SK-N-SH treated with all-trans-retinoic acid at 6 μM for 48 hours (cell line): ENCODE measurements around the gene RGS4.

Source experiments
- ATAC-seq: fragments of 200-7000 bp; cut with Tn5 transposase; 3 replicates; pipeline ENCODE4 v1.9.1; 2020; ENCODE audit warnings: mild to moderate bottlenecking, moderate library complexity
- ARNTL ChIP-seq: fragments of 450-650 bp; formaldehyde crosslinking; IDR thresholded peaks from 2 replicates; pipeline ENCODE4 v1.5.0; 2020; ENCODE audit warnings: low read depth, mild to moderate bottlenecking, moderate library complexity, borderline replicate concordance
- BACH2 ChIP-seq: fragments of 250-450 bp; sonication (Bioruptor Pico); IDR thresholded peaks from 2 replicates; pipeline ENCODE4 v1.9.0; 2021; ENCODE audit warnings: mild to moderate bottlenecking, borderline replicate concordance
- CREB5 ChIP-seq: fragments of 250-450 bp; sonication (Bioruptor Pico); IDR thresholded peaks from 2 replicates; pipeline ENCODE4 v1.5.1; 2020; ENCODE audit warnings: low read depth, mild to moderate bottlenecking, moderate library complexity
- CSDC2 ChIP-seq: fragments of 250-450 bp; sonication (Bioruptor Pico); IDR thresholded peaks from 2 replicates; pipeline ENCODE4 v1.5.0; 2020; ENCODE audit warnings: mild to moderate bottlenecking, moderate library complexity
- CSRNP3 ChIP-seq: fragments of 250-450 bp; sonication (Bioruptor Pico); IDR thresholded peaks from 2 replicates; pipeline ENCODE4 v1.5.1; 2021; ENCODE audit warnings: mild to moderate bottlenecking, moderate library complexity
- ESRRG ChIP-seq: fragments of 250-450 bp; sonication (Bioruptor Pico); IDR thresholded peaks from 2 replicates; pipeline ENCODE4 v1.6.1; 2021; ENCODE audit warnings: mild to moderate bottlenecking
- OSR1 ChIP-seq: fragments of 250-450 bp; sonication (Bioruptor Pico); IDR thresholded peaks from 2 replicates; pipeline ENCODE4 v1.8.0; 2022; ENCODE audit warnings: moderate library complexity, mild to moderate bottlenecking, inconsistent platforms
- PATZ1 ChIP-seq: fragments of 250-450 bp; sonication (Bioruptor Pico); IDR thresholded peaks from 2 replicates; pipeline ENCODE4 v1.8.0; 2020; ENCODE audit warnings: mild to moderate bottlenecking, moderate library complexity, borderline replicate concordance
- POU6F1 ChIP-seq: fragments of 250-450 bp; sonication (Bioruptor Pico); IDR thresholded peaks from 2 replicates; pipeline ENCODE4 v1.8.0; 2021; ENCODE audit warnings: low read depth, mild to moderate bottlenecking, moderate library complexity, borderline replicate concordance
- PPARA ChIP-seq: fragments of 250-450 bp; sonication (Bioruptor Pico); IDR thresholded peaks from 2 replicates; pipeline ENCODE4 v1.5.0; 2020; ENCODE audit warnings: mild to moderate bottlenecking, borderline replicate concordance
- RARB ChIP-seq: fragments of 250-450 bp; sonication (Bioruptor Pico); IDR thresholded peaks from 2 replicates; pipeline ENCODE4 v1.8.0; 2021; ENCODE audit warnings: mild to moderate bottlenecking, moderate library complexity
- SNAI2 ChIP-seq: fragments of 250-450 bp; sonication (Bioruptor Pico); IDR thresholded peaks from 2 replicates; pipeline ENCODE4 v1.5.0; 2020; ENCODE audit warnings: mild to moderate bottlenecking, moderate library complexity
- TCF4 ChIP-seq: fragments of 250-450 bp; sonication (Bioruptor Pico); IDR thresholded peaks from 2 replicates; pipeline ENCODE4 v1.8.0; 2021; ENCODE audit warnings: mild to moderate bottlenecking, moderate library complexity, borderline replicate concordance
- TOX ChIP-seq: fragments of 250-450 bp; sonication (Bioruptor Pico); IDR thresholded peaks from 2 replicates; pipeline ENCODE4 v1.8.0; 2021; ENCODE audit warnings: mild to moderate bottlenecking, moderate library complexity, borderline replicate concordance
- TSHZ2 ChIP-seq: fragments of 250-450 bp; sonication (Bioruptor Pico); IDR thresholded peaks from 2 replicates; pipeline ENCODE4 v1.5.0; 2020; ENCODE audit warnings: mild to moderate bottlenecking, moderate library complexity
- ZC3H10 ChIP-seq: fragments of 250-450 bp; sonication (Bioruptor Pico); IDR thresholded peaks from 2 replicates; pipeline ENCODE4 v1.5.1; 2021; ENCODE audit warnings: mild to moderate bottlenecking, moderate library complexity
- ZFP3 ChIP-seq: fragments of 250-450 bp; sonication (Bioruptor Pico); IDR thresholded peaks from 2 replicates; pipeline ENCODE4 v1.5.0; 2020; ENCODE audit warnings: mild to moderate bottlenecking, moderate library complexity
- ZFP30 ChIP-seq: fragments of 450-650 bp; formaldehyde crosslinking; IDR thresholded peaks from 2 replicates; pipeline ENCODE4 v1.5.0; 2022; ENCODE audit warnings: mild to moderate bottlenecking, moderate library complexity
- ZNF565 ChIP-seq: fragments of 450-650 bp; formaldehyde crosslinking; conservative IDR thresholded peaks from 2 replicates; pipeline ENCODE4 v1.5.0; 2020; ENCODE audit warnings: low read depth, mild to moderate bottlenecking, moderate library complexity
- ZNF70 ChIP-seq: fragments of 450-650 bp; formaldehyde crosslinking; IDR thresholded peaks from 2 replicates; pipeline ENCODE4 v1.5.0; 2020; ENCODE audit warnings: mild to moderate bottlenecking, moderate library complexity
- ZNF8 ChIP-seq: fragments of 450-650 bp; formaldehyde crosslinking; IDR thresholded peaks from 2 replicates; pipeline ENCODE4 v1.5.0; 2020; ENCODE audit warnings: mild to moderate bottlenecking, moderate library complexity

Gene RGS4

GRCh38 chr1:163090321-163090945 lies 21.3 kb downstream of the RGS4 start:
- peak; percentile 95 for ATAC-seq
- TF ChIP-seq TOX (CRISPR knock-in tag), result 0 out of 2 replicates have a peak, but pooled peaks have one; percentile 6
- TF ChIP-seq ZNF70 (CRISPR knock-in tag), result no peak

- ATAC-seq, result no peak
- TF ChIP-seq PATZ1 (no peak), TCF4 (no peak), SNAI2 (CRISPR knock-in tag) (no peak), ZFP3 (no peak), ZNF70 (CRISPR knock-in tag) (no peak), OSR1 (CRISPR knock-in tag) (no peak), ZFP30 (CRISPR knock-in tag) (no peak), POU6F1 (CRISPR knock-in tag) (no peak), RARB (CRISPR knock-in tag) (no peak), ESRRG (CRISPR knock-in tag) (no peak), CSRNP3 (CRISPR knock-in tag) (no peak), TSHZ2 (CRISPR knock-in tag) (no peak), ARNTL (CRISPR knock-in tag) (no peak), ZC3H10 (CRISPR knock-in tag) (no peak), CREB5 (CRISPR knock-in tag) (no peak), BACH2 (CRISPR knock-in tag) (no peak), ZNF565 (CRISPR knock-in tag) (no peak), ZNF8 (CRISPR knock-in tag) (no peak), TOX (CRISPR knock-in tag) (no peak)
Measured at GRCh38 chr1:163093169-163093568, 24.0 kb downstream of the RGS4 start.

- TF ChIP-seq ZFP30 (CRISPR knock-in tag) (no peak), TCF4 (no peak), SNAI2 (CRISPR knock-in tag) (no peak), RARB (CRISPR knock-in tag) (no peak), PPARA (CRISPR knock-in tag) (no peak), ZFP3 (no peak), ESRRG (CRISPR knock-in tag) (no peak), ZNF70 (CRISPR knock-in tag) (no peak), BACH2 (CRISPR knock-in tag) (no peak), ZC3H10 (CRISPR knock-in tag) (no peak), ZNF8 (CRISPR knock-in tag) (no peak), TSHZ2 (CRISPR knock-in tag) (no peak), CSDC2 (no peak)
- ATAC-seq, result no peak
Measured at GRCh38 chr1:163093579-163093978, 24.4 kb downstream of the RGS4 start.
